ENCODE measurements around the gene LRP10. TPM values are rescaled to one million over a fixed set of nuclear protein-coding genes. Genes with fewer than 3 reads are reported as not detected.

The LRP10 gene
- total and polyA plus RNA-seq, 2 of the 4 experiments (the other 2 are of a cell fraction), result 25.1 to 118 TPM

DNA sequence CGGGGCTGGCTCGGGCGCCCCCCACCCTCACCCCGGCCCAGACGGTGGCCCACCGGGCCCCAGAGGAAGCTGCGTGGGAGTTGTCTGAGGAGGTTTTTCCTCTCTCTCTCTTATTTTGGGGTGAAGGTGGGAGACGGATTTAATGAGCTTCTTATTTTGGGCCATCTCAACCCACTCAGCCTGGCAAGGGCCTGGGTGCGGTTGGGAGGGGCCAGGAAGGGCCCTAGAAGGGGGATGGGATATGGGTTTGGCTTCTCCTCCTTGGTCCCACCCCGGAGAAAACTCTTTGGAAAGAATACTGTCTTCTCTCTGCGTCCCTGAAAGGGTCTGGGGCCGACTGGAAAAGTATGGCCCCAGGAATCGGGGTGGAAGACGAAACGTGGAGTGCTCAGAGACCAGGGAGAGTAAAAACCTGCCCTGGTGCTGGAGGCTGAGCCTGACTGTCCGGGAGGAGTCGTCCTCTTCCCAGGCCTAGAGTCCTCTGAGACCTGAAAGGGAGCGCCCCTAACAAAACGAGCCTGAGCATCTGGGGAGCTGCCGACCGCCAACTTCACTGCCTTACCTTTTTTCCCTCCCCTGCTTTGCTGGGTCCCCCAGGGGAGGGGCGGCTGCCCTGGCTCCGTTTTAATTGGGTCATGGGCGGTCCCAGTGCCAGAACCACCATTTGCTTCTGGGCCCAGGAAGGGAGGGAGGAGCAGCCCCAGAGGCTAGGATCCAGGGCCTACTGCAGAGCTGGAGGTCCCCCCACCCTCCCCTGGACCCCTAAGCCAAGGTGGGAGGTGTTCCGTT lies 33.6 kb upstream of the LRP10 start:
- 2% methylated on average over 6 of the region's 25 CpGs; no CpG with 5 or more reads in 1 of the 2 experiments for WGBS, 2 experiments (ENCODE audit: extremely low coverage in 2 of 2, insufficient read length in 1 of 2)
- Histone ChIP-seq H3K4me2 (ENCODE audit: low read depth, low read length) (peak overlapping the region; percentile 81), H3K9me1 (ENCODE audit: insufficient read depth, low read length) (peaks cover 22% of the 10 kb centered on the region), H4K5ac (ENCODE audit: low read depth, low read length) (peak overlapping the region; percentile 81), H2AFZ (replicated peaks; ENCODE audit: low read length, poor library complexity) (peak overlapping the region; percentile 71), H3K27ac (ENCODE audit: insufficient read depth, low read length) (peak overlapping the region; percentile 96), H3K9me3 (ENCODE audit: control insufficient read depth, insufficient read depth, low read length) (no peaks in the 10 kb centered on the region), H3K79me1 (ENCODE audit: low read depth in 1 of 2, low read length in 2 of 2) (peaks cover 6 to 53% of the 10 kb centered on the region in 2 experiments; a peak in 3 of 4 replicates), H4K8ac (ENCODE audit: low read depth in 2 of 2, low read length in 2 of 2) (peak overlapping the region; percentile 89 to 95), H2BK15ac (ENCODE audit: low read depth, low read length) (no peak overlapping the region; the same call in 2 of the 3 replicates), H2BK120ac (ENCODE audit: low read depth, low read length) (peak overlapping the region; percentile 86), H3K4ac (ENCODE audit: low read depth, low read length) (peak overlapping the region; percentile 93), H3K4me3 (ENCODE audit: insufficient read depth, low read depth, low read length) (peak overlapping the region; percentile 64), H3K18ac (ENCODE audit: low read depth, low read length) (peak overlapping the region; percentile 77), H2BK20ac (ENCODE audit: low read depth, low read length) (no peak overlapping the region), H3K23ac (ENCODE audit: low read depth, low read length) (peak overlapping the region; percentile 90), H4K20me1 (ENCODE audit: insufficient read depth, low read length) (peaks cover 41% of the 10 kb centered on the region), H3K36me3 (ENCODE audit: control insufficient read depth, insufficient read depth, low read length) (peaks cover 43% of the 10 kb centered on the region), H2BK5ac (ENCODE audit: low read depth, low read length, poor library complexity, severe bottlenecking) (peak overlapping the region; percentile 77), H3K27me3 (ENCODE audit: control insufficient read depth, insufficient read depth, low read length) (no peaks in the 10 kb centered on the region), H3K56ac (ENCODE audit: extremely low read depth, insufficient read depth, low read length) (peak overlapping the region; percentile 94), H2AK5ac (ENCODE audit: low read depth, low read length) (peak overlapping the region; percentile 97), H3K9ac (ENCODE audit: low read depth, low read length) (peak overlapping the region; percentile 94), H3K4me1 (ENCODE audit: control insufficient read depth, insufficient read depth, low read length) (peaks cover 15% of the 10 kb centered on the region), H3K14ac (replicated peaks; ENCODE audit: low read depth, low read length) (peak overlapping the region; percentile 68), H4K91ac (ENCODE audit: insufficient read depth, low read depth, low read length) (peak overlapping the region; percentile 93), H2AK9ac (replicated peaks; ENCODE audit: low read depth, low read length, poor library complexity) (peak overlapping the region; percentile 96)
- dilution Hi-C loops (cut with HindIII; ENCODE audit: low sequenced_read_pairs, unreplicated experiment), result no loop called here
- DNase-seq (peak; percentile 33), ATAC-seq (ENCODE audit: low read depth) (peak; percentile 47)
- no peak for TF ChIP-seq SMC3 (IDR thresholded peaks at IDR 0.05; ENCODE audit: low read depth, low read length)
- TF ChIP-seq, protein P1, sequence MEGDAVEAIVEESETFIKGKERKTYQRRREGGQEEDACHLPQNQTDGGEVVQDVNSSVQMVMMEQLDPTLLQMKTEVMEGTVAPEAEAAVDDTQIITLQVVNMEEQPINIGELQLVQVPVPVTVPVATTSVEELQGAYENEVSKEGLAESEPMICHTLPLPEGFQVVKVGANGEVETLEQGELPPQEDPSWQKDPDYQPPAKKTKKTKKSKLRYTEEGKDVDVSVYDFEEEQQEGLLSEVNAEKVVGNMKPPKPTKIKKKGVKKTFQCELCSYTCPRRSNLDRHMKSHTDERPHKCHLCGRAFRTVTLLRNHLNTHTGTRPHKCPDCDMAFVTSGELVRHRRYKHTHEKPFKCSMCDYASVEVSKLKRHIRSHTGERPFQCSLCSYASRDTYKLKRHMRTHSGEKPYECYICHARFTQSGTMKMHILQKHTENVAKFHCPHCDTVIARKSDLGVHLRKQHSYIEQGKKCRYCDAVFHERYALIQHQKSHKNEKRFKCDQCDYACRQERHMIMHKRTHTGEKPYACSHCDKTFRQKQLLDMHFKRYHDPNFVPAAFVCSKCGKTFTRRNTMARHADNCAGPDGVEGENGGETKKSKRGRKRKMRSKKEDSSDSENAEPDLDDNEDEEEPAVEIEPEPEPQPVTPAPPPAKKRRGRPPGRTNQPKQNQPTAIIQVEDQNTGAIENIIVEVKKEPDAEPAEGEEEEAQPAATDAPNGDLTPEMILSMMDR (conservative IDR thresholded peaks at IDR 0.05; ENCODE audit: low read depth, low read length), result 0 out of 2 replicates have a peak, but pooled peaks have one; percentile 11
- TF ChIP-seq, protein P2, sequence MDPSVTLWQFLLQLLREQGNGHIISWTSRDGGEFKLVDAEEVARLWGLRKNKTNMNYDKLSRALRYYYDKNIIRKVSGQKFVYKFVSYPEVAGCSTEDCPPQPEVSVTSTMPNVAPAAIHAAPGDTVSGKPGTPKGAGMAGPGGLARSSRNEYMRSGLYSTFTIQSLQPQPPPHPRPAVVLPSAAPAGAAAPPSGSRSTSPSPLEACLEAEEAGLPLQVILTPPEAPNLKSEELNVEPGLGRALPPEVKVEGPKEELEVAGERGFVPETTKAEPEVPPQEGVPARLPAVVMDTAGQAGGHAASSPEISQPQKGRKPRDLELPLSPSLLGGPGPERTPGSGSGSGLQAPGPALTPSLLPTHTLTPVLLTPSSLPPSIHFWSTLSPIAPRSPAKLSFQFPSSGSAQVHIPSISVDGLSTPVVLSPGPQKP (IDR thresholded peaks at IDR 0.05; ENCODE audit: borderline replicate concordance, low read depth, low read length), result no peak
- BruUV-seq (replicated peaks), result no TSS peak
- POLR2A ChIA-PET (ENCODE audit: unreplicated experiment), result interaction anchor here (0.6 to 3.6 kb wide), 5 partner anchors 11 to 15 kb away, joined by 3 to 25 read pairs (median 5); no protein-coding TSS in a partner anchor
- intact Hi-C loops (cut with micrococcal nuclease), result loop anchor here (1.0 to 5.0 kb wide), 7 partner anchors 10 to 281 kb away; partner anchors contain the start of genes AJUBA and RBM23
- in situ Hi-C loops (cut with MboI; ENCODE audit: low sequenced_read_pairs), result no loop called here
- CTCF ChIA-PET, result interaction anchor here (0.8 to 2.1 kb wide), 5 partner anchors 14 to 62 kb away, joined by 3 to 9 read pairs (median 7); partner anchors contain the start of gene LRP10
